Cerebellar nuclear complex (tissue), 1 donor: ENCODE measurements around the gene CER1.

Experiments used
- DNase-seq, 2 experiments: peaks; one replicate each; lab custom pipeline; 2025; lab: John Stamatoyannopoulos, UW

Gene CER1, protein sequence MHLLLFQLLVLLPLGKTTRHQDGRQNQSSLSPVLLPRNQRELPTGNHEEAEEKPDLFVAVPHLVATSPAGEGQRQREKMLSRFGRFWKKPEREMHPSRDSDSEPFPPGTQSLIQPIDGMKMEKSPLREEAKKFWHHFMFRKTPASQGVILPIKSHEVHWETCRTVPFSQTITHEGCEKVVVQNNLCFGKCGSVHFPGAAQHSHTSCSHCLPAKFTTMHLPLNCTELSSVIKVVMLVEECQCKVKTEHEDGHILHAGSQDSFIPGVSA

DNA sequence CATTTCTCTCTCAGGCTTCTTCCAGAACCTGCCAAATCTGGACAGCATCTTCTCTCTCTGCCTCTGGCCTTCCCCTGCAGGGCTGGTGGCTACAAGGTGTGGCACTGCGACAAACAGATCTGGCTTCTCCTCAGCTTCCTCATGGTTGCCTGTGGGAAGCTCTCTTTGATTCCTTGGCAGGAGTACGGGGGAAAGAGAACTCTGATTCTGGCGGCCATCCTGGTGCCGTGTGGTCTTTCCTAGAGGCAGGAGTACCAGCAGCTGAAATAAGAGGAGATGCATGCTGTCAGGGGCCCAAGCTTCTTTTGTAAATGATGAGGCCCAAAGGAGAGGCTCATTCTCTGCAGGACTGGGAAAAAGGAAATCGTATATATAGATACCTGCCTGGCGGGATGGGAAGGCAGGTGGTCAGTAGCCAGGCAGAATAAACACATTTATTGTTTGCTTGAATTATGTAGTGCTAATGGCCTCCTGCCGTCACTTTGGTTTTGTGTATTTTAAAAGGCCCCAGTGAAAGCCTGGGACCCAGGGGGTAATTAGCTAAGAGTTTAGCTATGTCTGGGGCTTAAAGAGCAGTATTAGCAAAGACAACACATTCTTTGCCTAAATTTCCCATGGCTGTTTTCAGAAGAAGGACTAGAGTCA is at the start of gene CER1:
Gene CER1 (minus strand): TSS at position 343 of the 645 bp plus-strand sequence. CDS start 61 bp downstream, at position 282.
- DNase-seq: no peak

DNA sequence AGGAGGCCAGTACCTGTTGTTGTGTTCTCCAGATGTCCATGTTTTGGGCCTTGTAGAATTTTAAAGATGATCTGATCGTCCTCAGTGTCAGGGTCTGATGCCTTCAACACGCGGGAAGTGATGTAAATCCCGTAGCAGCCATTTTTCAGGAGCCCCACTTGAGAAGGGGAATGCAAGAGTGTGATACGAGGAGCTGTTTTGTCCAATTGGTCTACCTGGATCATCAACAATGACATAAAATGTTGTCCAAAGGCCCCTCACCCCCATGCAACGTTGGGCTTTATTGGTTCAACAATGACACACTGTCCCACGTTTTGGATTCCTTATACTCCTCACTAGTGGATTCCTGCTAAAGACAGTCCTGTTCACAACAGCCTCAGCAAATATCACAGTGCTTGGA is 48.1 kb upstream of the CER1 start:
- no peak for DNase-seq

DNA sequence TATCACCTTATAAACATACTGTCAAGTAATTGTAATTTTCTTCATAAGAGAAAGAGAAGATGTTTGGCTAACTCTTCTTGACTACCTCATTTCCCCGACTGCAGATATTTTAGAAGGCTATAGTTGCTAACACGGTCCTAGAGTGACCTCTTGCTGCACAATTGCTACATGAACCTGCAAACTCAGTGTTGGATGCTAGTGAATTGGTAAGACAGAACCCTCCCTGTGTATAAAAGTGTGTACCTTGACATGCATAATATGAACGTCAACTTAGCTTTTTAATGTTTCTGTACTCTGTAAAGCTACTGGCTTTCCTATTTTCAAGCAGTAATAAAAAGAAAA is 46.7 kb upstream of the CER1 start:
- no peak for DNase-seq

DNA sequence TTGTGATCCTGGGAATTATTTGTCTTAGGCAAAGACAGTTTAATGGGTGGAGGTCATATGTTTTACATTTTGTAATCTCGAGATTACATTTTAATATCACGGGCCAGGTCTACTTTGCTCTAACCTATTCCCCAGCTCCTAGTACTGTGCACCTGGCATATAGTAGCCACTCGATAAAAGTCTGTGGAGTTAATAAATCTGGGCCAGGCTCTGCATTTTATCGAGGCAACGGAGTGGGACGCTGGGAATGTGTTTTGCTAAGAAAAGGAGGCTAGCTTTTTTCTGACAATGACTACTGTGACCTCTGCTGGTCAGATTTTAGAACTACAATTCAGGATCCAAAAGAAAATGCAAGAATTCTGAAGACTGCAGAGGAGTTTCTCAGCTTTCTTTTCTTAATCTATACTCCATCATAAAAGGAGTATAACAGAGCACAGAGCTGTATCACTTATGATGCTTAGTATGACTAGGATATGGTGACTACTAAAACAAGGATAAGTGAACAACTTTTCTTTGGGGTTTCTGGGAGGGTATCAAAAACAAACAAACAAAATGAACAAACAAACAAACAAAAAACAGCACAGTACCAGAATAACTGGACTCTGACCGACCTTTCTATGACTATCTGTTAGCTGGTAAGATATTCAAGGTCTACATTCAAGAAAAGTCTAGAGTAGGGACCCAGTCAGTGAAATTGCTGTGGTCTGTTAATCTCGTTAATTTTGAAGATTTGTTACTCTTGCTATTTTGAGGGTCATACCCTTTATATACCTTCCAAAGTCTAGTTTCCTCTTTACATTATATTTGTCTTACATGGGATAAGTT is 46.1 kb upstream of the CER1 start:
- peak in 1 of 2 experiments; percentile 20 for DNase-seq

DNA sequence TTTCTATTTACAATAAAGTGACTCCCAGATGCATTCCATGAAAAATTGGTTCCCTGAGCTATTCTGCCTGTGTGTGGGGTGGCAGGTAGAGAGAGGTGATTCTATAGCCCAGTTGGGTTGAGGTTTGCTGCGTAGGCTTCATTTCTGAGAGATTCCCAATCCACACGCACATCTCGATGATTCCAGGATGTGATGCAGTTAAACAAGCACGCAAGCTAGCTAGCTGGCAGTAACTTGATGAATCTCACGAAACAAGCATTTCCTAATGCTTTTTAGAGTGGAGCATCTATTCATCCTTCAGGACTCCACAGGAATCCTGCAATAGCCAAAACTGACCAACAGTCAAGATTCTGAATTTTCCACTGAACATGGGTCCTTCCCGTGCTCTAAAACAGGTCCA is 43.8 kb upstream of the CER1 start:
- no peak for DNase-seq

DNA sequence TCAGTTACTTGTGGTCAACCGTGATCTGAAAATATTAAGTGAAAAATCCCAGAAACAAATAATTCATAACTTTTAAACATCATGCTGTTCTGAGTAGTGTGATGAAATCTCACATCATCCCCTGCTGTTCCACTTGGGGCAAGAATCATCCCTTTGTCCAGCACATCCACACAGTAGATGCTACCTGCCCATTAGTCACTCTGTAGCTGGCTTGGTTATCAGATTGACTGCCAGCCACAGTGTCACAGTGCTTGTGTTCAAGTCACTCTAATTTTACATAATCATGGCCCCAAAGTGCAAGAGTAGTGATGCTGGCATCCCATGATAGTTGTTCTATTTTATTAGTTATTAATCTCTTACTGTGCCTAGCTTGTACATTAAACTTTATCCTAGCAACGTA is 39.1 kb upstream of the CER1 start:
- no peak for DNase-seq

DNA sequence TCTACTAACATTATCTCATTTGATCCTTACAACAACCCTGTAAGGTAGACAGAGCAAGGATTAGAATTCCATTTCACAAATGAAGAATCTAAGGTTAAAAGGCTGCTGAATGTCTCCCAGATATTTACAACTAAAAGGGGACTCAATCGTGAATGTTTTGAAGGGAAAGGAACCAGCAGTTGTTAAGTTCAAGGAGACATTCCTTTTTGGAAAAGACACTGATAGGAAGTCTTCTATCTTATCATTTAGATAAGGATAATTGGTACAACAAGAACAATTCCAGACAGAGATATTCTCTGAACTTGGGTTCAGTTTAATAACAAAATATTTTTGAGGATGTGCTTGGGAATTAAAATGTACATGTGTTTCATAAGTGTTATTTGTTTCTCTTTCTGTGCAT is 37.5 kb upstream of the CER1 start:
- DNase-seq: no peak

DNA sequence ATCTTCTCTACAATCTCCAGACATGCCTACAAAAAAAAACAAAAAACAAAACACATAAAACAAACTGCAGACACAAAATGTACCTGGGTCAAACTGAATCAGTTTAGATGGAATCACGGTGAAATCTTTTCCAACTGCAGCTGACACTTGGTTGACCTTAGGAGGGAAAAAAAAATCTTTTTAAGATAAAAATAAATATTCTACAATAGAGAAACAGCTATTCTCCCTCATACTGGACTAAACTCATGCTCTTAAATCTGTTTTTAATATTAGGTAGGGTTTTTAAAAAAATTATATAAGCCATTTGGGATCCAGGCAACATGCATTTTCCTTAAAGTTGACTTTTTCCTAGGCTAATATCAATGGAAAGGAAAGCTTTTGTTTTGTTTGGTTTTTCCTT is 33.8 kb upstream of the CER1 start:
- DNase-seq: no peak

DNA sequence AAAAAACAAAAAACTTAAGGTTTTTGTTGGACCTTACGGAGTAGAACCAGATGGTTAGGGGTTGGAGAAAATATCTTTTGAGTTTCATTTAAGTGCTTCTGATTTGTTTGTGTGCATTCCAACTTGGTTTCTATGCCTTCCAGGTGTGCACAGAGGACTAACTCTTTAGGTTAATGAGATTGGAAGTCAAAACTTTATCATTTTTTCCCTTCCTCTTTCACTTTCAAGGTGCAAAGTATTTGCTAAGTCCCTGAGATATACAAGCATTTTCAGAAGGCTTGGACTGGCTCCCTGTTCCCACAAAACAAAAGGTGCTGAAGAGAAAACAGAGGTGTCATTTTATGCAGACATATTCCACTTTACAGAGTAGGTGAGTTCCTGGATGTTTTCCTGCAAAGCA is 30.3 kb upstream of the CER1 start:
- DNase-seq: no peak

DNA sequence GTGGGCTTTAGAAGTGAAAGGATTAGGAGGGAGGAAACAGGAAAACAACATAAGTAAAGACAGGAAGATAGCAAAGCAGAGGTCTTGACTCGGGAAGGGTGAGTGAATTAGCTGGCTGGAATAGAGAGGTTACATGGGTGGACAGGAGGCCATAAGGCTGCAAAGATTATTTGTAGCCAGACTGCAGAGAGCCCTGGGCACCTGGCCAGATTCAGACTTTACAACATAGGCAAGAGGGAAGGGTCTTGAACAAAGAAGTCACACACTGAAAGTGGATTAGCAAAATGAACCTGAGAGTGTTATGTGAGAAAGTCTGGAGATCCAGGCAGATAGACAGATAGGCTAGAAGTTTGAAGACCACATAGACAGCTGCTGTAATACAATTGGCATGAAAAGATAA is 29.7 kb upstream of the CER1 start:
- no peak for DNase-seq

DNA sequence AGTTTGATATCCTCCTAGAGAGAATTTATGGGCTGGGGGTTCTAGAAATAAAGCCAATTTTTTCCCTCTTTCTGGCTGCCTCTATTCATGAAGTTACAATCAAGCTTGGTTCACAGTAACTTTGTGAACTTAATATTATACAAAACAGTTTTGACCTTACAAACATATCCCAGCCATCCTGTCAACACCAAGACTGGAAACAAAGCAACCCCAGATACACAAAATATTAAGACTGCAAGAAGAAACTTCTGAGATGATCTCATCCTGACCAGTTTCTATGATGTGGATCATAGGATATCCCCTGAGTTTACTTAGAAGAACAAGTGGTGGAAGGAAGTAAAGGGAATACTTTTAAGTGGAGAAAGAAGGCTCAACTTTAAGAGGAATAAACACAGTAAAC is 28.3 kb upstream of the CER1 start:
- DNase-seq: no peak

DNA sequence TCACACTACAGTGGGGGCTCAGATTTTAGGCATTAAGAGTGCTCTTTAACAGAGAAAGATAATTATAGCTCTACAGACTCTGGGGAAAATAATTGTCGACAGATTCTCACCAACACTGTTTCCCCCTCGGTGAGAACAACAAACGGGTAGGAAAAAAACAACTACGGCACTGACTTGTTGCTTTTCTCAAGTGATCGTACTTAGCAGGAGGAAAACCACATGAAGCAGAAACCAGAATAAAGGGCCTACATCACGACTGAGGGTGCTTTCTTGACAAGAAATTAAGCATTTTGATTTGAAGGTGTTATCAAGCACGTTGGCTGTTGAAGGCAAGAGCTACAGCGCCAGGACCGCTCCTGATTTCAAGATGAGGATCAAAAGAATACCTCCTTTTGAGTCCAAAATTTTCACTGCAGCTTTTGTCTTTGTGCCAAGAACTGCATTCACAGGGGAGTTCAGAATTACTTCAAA is 27.2 kb upstream of the CER1 start:
- DNase-seq: no peak

DNA sequence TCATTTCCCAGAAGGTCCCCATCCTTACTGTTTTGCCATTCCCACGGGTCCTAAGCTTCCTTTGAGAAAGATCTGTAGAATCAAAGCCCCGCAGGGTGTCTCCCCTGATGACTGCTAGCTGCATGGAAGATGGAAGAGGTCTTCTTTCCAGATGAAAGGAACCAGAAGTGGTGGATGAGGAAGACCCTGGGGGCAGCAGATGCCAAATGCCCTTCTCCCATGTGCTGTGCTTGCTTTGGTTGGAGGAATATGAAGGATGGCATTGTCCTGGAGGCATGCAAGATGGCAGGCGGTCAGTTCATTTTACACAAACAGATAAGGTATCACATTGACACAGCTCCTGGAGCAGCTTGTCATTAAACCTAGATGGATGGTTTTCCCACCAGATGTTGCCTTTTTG is 25.8 kb upstream of the CER1 start:
- DNase-seq: no peak

DNA sequence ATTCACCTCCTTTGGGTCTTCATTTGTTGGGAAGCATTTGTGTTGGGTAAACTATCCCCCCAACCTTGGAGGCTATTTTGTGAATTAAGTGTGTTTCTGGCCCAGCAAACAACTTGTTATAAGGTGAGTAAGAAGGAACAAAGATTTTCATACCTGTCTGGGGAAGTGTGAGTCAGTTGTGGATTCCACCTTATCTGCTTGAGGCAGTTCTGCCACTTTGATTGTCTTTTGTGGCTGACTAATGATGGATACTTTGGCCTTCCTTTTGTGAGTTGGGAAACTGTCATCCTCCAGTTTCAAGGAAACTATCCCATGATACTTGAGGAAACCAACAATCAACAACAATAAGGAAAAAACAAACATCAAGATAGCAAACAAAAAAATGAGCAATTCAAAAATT is 24.6 kb upstream of the CER1 start:
- DNase-seq: no peak

DNA sequence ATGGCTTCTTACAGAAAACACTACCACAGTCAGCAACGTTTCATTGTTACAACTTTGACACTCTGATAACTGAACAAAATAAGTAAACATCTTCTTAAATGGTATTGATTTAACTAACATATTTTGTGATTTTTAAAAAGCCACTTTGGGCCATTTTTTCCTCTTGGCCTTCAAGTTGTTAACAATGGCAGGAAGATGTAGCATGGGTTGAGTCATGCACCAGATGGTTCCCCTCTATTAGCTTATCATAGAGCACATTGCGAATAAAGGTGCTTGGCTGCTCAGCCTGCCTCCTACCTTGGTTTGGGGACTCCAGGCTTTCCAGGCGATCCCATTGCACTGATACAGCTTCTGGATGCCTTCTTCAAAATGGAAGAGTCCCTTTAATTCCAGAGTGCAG is 24.1 kb upstream of the CER1 start:
- no peak for DNase-seq

DNA sequence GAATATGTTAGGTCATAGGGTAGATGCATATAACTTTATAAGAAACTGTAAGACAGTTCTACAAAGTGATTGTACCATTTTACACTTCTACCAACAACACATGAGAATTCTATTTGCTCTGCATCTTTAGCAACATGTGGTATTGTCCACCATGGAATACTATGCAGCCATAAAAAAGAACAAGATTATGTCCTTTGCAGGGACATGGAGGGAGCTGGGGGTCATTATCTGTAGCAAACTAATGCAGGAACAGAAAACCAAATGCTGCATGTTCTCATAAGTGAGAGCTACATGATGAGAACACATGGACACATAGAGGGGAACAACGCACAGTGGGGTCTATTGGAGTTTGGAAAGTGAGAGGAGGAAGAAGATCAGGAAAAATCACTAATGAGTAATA is 22.2 kb upstream of the CER1 start:
- DNase-seq: no peak

DNA sequence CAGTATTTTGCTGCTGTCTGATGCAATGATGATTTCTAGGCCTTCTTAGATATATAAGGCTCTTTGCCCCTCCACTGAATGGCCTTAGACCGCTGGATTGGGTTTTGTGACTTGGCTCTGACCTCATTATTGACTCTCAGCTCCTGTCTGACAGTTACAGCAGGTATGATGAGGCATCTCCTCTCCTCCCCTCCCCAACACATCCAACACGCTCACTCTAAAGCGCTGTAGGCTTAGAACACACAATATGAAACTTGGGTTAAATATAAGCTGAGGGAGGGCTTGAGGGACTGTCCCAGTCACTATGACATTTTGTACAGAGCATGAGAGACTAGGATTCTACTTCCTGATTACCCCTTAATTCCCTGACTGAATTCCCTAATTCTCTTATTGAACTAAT is 18.8 kb upstream of the CER1 start:
- DNase-seq: no peak

DNA sequence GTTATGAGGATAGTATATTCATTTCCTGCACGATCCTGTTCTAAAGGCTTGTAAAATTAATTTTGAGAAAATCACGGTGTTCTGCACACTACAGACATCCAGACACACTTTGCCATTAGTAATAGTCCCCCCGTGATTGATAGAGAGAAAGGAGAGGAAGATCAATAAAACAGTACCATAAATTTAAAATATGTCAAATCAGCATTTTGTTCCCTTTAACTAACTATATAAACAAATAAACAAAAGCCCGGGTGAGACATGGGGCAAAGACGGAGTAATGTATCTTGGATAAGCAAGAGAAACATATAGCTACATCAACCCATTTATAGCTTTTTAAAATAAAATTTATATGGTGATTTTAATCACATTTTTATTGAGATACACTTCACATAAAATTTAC is 10.6 kb upstream of the CER1 start:
- no peak for DNase-seq

DNA sequence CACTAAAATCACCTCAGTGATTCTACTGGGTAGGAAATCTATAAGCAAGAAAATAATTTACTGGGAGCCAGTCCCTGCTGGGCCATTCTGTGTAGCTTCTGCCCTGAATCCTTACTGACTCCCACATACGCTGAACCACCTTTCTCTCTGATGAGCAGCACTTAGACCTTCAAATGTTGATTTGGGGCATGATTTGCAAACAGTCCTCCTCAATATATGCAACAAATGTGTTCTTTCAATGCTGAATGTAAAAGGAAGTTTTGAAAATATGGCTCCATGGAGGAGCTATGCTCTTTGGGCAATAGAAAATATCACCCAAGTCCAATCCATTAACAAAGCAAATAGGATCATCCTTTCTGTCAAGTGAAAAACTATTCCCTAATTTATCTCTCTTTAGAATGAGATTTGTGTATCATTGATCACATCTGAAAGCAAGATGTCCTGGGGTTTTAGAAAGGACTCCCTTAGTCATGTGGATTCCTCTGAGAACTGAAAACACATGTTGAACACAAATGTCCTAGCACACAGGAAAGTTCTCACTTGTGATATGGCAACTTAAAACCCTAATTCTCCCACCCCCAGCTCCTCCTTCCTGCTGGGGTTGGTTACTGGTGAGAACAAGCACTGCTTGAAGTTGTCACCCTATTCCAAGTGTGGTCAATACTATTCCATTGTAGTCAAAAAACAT is 8.9 kb upstream of the CER1 start:
- DNase-seq: no peak

DNA sequence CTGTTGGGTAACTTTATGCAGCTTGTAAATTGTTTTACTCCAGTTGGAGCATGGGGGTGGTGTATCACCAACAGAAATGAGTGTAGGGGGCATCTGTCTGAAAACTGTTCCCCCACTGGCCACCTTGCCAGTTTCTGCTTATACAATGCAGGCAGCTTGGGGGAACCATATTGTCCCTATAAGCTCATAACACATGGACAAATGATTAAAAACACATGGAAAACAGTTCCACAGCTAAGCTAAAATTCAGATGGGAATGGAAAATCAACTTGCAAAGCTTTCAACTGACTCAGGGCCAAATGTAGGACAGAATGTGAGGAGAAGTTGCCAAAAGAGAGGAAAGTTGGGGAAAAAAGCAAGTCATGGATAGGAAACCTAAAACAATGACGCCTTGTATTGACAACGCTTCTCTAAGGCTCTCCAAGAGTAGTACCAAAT is 7.9 kb upstream of the CER1 start:
- DNase-seq: no peak

DNA sequence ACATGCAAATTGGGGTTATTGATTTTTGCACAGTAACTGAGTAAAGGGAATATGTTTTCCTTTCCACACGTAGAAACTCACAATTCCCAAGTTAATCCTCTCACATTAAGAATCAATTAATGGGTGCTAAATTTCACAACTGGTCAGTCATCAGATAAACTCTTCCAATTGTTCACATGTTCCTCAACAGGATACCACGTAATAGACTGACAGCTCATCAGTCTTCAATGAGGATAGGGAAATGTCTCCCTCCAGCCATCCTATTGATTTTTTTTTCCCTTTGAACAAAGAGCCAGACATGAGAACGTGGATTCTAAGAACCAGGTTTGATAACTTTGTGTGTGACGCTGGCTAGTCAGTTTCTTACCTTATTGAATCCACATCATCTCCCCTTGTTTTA is 768 bp upstream of the CER1 start:
- no peak for DNase-seq

DNA sequence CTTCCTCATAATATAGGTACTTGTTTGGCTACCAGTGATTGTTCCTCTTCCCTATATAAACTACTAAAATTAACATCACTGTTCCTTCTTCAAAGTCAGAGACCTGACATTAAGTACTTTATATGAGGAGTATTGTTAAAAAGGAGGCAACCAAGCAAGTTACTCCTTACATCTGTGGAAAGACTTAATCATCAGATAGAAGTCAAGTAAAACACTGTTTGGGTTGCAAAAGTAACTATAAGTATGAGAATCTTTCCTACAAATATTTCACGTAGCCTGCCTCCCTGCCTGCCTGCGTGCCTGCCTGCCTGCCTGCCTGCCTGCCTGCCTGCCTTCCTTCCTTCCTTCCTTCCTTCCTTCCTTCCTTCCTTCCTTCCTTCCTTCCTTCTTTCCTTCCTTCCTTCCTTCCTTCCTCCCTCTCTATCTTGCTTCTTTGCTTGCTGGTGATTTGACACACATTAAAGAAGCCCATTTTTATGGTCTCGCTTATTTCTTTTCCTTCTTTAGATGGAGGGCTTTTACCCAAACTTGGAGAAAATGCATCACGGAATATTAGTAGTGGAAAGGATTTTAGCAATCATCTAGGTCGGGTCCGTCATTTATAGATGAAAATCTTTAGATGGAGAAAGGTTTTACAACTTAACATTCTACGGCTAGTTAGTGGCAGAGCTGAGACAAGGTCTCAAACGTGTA is 3.2 kb downstream of the CER1 start:
- no peak for DNase-seq
